GM12873 (cell line): ENCODE data around the gene PCSK7.

Experiments used
- TF ChIP-seq, protein P1 (sequence below): IDR thresholded peaks from 2 replicates; pipeline ENCODE4 v1.5.1; 2012; ENCODE audit warnings: low read depth, mild to moderate bottlenecking, moderate library complexity, low read length, control low read depth; ENCODE audit not compliant: insufficient read depth; ENCODE audit errors: missing control alignments

Gene PCSK7, protein sequence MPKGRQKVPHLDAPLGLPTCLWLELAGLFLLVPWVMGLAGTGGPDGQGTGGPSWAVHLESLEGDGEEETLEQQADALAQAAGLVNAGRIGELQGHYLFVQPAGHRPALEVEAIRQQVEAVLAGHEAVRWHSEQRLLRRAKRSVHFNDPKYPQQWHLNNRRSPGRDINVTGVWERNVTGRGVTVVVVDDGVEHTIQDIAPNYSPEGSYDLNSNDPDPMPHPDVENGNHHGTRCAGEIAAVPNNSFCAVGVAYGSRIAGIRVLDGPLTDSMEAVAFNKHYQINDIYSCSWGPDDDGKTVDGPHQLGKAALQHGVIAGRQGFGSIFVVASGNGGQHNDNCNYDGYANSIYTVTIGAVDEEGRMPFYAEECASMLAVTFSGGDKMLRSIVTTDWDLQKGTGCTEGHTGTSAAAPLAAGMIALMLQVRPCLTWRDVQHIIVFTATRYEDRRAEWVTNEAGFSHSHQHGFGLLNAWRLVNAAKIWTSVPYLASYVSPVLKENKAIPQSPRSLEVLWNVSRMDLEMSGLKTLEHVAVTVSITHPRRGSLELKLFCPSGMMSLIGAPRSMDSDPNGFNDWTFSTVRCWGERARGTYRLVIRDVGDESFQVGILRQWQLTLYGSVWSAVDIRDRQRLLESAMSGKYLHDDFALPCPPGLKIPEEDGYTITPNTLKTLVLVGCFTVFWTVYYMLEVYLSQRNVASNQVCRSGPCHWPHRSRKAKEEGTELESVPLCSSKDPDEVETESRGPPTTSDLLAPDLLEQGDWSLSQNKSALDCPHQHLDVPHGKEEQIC

GRCh38 chr11:117231842-117232091, at the start of gene PCSK7:
TSS of gene PCSK7 (minus strand) at chr11:117232073. CDS start at chr11:117229844, 2,229 bp downstream.
- TF ChIP-seq, protein P1, sequence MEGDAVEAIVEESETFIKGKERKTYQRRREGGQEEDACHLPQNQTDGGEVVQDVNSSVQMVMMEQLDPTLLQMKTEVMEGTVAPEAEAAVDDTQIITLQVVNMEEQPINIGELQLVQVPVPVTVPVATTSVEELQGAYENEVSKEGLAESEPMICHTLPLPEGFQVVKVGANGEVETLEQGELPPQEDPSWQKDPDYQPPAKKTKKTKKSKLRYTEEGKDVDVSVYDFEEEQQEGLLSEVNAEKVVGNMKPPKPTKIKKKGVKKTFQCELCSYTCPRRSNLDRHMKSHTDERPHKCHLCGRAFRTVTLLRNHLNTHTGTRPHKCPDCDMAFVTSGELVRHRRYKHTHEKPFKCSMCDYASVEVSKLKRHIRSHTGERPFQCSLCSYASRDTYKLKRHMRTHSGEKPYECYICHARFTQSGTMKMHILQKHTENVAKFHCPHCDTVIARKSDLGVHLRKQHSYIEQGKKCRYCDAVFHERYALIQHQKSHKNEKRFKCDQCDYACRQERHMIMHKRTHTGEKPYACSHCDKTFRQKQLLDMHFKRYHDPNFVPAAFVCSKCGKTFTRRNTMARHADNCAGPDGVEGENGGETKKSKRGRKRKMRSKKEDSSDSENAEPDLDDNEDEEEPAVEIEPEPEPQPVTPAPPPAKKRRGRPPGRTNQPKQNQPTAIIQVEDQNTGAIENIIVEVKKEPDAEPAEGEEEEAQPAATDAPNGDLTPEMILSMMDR, result no peak

DNA sequence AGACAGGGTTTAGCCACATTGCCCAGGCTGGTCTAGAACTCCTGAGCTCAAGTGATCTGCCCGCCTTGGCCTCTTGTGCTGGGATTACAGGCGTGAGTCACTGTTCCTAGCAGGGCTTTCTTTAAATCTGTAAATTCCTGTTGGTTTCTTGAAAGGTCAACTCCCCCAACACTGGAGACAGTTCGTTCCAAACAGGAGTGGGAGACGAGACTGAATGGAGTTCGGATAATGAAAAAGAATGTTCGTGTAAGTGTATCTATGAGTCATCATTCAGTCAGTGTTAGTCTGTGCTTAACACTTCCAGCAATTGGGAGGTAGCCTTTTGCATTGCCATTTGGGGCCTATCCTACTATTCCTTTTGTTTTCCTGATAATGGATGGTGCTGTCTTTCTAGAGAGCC, 49.3 kb upstream of the PCSK7 start:
- TF ChIP-seq, protein P1, result no peak

- TF ChIP-seq, protein P1, result no peak
Observed at GRCh38 chr11:117279711-117280376, 48.0 kb upstream of the PCSK7 start.

GRCh38 chr11:117278347-117278746, 46.5 kb upstream of the PCSK7 start:
- TF ChIP-seq, protein P1, result no peak

GRCh38 chr11:117273550-117274289, 41.8 kb upstream of the PCSK7 start:
- TF ChIP-seq, protein P1, result no peak

DNA sequence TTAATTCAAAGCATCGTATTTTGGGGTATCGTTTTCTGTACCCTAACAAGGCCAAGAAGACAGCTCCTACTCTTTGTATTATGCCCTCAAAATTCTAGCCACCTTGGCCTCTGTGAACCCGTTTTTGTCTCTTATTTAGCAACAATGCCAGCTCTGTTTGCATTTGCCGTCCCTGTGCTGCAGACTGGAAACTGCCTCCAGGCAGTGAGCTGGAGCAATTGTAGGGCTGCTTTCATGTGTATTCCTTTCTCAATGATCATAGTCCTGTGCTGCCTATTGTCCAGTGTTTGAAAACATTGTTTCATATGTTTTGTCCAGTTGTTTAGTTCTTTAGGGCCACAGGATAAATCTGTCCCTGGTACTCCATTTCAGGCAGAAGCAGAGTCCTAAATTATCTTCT, 39.3 kb upstream of the PCSK7 start:
- TF ChIP-seq, protein P1, result no peak

DNA sequence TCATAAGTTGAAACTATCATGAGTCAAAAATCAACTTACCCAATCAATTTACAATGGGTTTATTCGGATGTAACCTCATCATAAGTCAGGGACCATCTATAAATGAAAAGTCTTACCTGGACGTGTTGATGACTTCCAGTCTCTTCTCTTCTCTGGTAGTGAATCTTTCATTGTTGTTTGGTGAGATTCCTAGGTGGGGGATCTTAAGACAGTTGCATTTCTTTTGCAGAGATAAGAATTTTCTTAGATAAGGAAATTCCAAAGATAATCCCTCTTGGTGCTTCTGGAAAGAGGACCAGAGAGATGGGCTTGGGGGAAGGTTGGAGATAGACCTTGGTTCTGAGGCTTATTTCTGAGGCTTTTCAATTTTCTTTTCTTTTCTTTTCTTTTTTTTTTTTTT, 38.0 kb upstream of the PCSK7 start:
- TF ChIP-seq, protein P1, result no peak
